Left renal pelvis (tissue), 4 donors: ENCODE data around the gene ADGRF4. TPM values are rescaled to one million over a fixed set of nuclear protein-coding genes. Genes with fewer than 3 reads are reported as not detected.

Source experiments
- DNase-seq, 4 donors: peaks; one replicate each; pipeline ENCODE4 v3.0.0-alpha.2; 2013; ENCODE audit warnings: low read depth in 4 of 4, low spot score in 3 of 4
- polyA plus RNA-seq, 4 donors: library from polyadenylated mRNA; unstranded; fragments of 120-200 nt; gene quantifications; one replicate each; pipeline ENCODE4 v1.2.1, GENCODE V29; 2013; ENCODE audit not compliant: insufficient read length in 4 of 4

Gene ADGRF4
- polyA plus RNA-seq, result under 1 TPM in 3 of 4 donors, not detected in 1; 0.06 to 0.26 (median 0.26) TPM

- no peak for DNase-seq
These were observed at the start of gene ADGRF4 for GRCh38 chr6:47698342-47698787. Gene ADGRF4 (plus strand): TSS chr6:47698580. CDS start chr6:47707246, 8,666 bp downstream.

DNA sequence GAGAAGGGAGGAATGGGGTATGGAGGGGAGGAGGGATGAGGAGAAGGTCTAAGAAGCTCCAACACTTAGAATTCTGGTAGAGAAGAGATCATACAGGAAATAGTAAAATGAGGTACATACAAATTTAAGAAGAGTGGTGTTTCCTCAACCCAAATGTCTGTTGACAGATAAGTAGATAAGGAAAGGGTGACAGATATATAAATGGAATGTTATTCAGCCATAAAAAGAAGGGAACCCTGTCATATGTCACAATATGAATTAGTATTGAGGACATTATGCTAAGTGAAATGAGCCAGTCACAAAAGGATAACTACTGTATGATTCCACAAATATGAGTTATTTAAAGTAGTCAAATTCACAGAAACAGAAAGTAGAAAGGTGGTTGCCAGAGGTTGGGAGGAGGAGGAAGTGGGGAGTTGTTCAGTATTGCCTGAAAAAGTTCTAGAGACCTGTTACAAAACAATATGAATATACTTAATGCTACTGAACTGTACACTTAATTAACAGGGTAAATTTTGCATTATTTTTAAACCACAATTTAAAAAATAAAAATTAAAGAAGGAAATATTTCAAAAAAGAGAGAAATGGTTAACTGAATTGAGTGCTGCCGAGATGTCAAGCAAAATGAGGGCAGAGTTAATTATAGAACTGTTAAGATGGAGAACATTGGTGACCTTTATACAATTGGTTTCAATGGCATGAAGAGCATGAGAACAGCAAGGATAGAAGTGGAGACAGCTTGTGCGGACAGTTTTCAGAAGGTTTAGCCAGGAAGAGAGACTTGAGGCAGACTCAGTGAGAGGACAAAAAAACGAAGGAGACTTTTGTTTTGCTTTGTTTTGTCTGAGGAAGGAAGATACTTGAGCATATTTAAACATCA lies 47.6 kb upstream of the ADGRF4 start:
- DNase-seq, result no peak

GRCh38 chr6:47651505-47651944 lies 46.9 kb upstream of the ADGRF4 start:
- DNase-seq, result no peak

DNA sequence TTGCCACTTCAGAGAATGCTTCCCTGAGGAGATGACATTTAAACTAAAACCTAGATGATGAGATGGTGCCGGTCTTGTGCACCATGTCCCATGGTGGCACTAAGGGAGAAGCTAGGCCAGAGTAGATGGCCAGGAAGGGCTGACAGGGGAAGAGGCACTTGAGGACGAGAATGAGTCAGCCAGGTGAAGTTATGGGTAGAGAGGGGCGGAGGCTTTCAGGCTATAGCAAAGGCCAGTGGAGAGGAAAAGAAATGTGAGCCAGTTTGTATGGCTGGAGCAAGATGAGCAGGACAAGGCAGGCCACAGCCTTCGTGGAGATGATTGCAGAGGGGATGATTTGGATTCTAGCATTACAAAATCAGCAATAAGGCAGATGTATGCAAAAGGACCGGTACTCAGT lies 44.7 kb upstream of the ADGRF4 start:
- DNase-seq, result no peak

DNA sequence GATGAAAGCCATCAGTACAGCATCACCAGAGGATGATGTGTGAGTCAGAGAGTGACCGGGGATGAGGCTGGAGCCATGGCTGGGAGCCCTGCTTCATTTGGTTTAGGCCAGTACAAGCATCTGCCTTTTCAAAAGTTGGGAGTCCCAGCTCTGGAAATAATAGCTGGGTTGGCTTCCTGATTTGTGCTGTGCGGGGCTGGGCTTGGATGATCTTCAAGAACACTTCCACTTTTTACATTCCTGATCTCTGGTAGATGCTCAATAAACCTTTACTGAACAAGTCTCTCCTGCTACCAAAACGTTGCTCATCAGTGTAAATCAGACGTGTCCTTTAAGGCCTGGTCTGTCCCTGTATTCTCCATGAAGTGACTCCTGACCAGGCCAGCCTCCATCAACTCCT lies 44.1 kb upstream of the ADGRF4 start:
- no peak for DNase-seq

- no peak for DNase-seq
These were observed 42.4 kb upstream of the ADGRF4 start for GRCh38 chr6:47655719-47656595.

- no peak for DNase-seq
These were observed 36.4 kb upstream of the ADGRF4 start for GRCh38 chr6:47661960-47662359.

GRCh38 chr6:47663462-47664216 lies 34.7 kb upstream of the ADGRF4 start:
- DNase-seq, result no peak

- no peak for DNase-seq
These were observed 33.3 kb upstream of the ADGRF4 start for GRCh38 chr6:47665112-47665511.

GRCh38 chr6:47669684-47670513 lies 28.5 kb upstream of the ADGRF4 start:
- DNase-seq, result peak in 3 of 4 donors; percentile 19 to 45 (median 42)

DNA sequence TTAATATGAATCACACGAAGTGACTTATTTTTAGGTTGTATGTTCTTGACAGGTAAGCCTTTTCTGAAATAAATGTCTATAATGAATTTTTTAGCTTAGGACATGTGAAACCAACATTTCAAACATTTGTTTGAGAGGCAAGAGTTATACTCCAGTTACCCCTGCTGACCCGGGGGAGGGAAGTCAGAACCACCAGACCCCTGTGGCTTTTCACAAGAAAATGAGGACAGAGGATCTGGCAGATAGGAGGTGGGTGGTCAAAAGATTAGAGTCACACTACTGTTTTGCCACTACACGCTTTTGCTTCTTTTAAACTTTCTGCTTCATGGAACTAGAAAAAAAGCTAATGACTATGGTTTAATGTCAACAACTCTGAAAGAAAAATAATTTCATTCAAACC lies 27.5 kb upstream of the ADGRF4 start:
- DNase-seq, result no peak

DNA sequence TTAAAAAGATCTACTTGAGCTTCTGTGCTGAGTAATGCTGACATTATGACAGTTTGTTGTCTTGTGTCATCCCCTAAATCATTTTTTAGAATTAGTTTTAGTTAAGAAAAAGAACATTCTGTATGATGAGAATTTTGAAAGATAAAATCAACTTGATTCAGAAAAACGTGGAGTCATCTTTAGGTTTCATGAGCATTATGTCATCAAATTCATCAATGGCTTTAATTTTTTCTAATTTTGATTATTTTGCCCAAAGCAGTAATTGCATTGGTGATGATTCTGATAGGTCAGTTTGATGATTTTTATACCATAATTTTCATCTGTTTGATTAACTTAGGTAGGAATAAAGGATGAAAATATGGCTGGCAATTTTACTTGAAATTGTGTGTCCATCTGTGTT lies 26.6 kb upstream of the ADGRF4 start:
- DNase-seq, result no peak

- DNase-seq, result no peak
These were observed 25.6 kb upstream of the ADGRF4 start for GRCh38 chr6:47672816-47673215.

DNA sequence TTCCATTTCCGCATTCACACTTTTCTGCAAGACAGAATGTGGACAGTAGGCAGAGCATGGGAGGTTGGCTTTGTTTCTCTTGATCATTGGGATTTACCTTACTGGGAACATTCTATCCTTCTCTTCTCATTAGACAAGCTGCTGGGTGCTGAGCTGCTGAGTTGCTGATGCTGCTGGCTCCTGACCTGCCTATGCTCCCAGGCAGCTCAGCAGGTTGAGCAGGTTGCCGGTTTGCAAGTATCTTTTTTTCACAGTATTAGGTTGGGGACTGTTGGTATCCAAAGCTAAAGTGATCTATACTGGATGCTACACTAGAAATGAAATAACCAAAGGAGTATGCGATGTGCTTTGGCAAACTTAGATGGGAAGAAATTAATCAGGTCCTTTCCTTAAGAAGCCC lies 23.7 kb upstream of the ADGRF4 start:
- no peak for DNase-seq

DNA sequence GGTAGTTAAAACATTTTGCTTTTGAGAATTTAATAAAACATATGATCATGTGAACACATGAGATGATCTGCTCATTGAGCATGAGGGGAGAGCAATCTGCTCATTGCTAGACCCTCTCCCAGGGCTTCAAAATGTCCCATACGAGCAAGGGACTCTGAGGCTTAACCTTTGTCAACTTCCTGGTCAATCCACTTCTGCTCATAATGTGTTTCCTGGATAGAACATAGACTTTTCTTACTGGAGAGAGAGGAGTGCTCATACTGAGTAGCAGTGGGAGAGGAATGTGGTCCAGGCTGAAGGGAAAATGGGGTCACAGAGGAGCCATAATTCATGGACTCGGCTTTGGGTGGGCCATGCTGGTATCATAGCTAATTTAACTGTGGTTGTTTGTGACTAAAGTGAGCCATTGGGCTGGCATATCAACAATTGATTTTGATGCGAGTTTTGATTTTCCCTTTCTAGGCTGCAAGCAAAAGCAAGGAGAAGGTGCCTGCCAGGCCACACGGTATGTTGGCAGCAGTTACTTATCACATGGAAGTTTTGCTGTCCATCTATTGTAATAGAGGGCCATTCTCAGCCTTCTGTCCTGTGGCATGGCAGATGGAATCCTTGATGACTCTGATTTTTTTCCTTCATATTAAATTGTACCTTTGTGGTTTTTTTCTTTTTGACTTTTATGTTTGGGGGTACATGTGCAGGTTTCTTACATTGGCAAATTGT lies 20.8 kb upstream of the ADGRF4 start:
- no peak for DNase-seq

DNA sequence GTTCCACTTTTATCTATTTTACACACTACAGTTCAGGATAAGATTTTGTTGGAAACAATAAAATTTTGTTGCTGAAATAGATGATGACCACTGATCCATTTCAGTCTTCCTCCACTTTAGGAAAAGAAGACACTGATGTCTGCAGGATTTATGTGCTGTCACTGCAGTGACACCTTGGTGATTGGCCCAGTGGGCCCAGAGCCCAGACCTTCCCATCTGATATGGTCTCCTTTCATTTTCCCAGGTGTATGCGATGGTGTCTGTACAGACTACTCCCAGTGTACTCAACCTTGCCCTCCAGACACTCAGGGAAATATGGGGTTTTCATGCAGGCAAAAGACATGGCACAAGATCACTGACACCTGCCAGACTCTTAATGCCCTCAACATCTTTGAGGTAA lies 19.6 kb upstream of the ADGRF4 start:
- no peak for DNase-seq

DNA sequence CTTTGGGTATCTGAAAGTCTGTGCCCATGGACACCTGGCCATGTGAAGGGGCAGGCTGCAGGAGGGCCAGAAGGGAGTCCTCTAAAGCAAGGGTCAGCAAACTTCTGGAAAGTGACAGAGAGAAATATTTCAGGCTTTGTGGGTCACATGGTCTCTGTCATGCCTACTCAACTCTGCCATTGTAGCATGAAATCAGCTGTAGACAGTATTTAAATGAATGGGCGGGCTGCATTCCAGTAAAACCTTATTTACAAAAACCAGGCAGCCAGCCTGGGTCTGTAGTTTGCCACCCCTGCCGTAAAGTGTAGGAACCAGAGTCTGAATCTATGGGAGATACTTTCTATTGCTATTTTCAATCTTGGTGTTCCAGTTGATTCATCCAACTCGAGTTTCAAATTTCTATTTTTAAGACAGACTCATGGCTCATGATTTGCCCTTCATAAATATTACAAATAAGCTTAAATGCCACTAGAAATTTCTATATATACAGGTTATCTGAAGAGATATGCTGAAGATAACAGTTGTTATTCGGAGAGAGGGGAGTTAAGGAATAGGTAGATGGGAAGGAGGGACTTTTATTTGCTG lies 19.0 kb upstream of the ADGRF4 start:
- no peak for DNase-seq

- no peak for DNase-seq
These were observed 18.3 kb upstream of the ADGRF4 start for GRCh38 chr6:47680051-47680450.

DNA sequence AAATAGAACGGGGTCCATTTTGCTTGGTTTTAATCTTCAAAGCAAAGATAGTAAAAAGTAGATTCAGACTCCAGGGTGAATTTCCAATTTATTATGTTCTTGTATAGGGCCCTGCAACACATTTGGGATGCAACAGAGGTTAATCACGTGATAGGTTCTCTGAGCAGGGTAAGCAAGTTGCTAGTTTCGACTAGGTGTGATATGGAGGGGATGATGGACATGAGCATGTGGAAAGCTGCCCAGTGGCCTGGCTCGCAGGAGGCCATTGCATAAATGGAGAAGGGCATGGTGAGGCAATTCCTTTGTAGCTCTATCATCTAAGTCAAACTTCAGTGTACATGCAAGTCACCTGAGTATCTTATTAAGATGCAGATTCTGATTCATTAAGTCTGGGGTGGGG lies 17.7 kb upstream of the ADGRF4 start:
- no peak for DNase-seq
